Right lobe of liver (tissue), 6 donors: ENCODE measurements around the gene IP6K2. TPM values are rescaled to one million over a fixed set of nuclear protein-coding genes. Genes with fewer than 3 reads are reported as not detected.

Source experiments
- ATAC-seq, 4 donors: fragments of 200-7000 bp; cut with Tn5 transposase; one replicate each; pipeline ENCODE4 v1.9.1; 2020; ENCODE audit warnings: mild to moderate bottlenecking in 4 of 4, moderate library complexity in 4 of 4
- DNase-seq, 3 donors: peaks; one replicate each; pipeline ENCODE4 v3.0.0-alpha.2; 2020
- H3K27ac ChIP-seq, 3 donors: fragments of 200-600 bp; one replicate each; pipeline ENCODE4 v1.8.0; 2022
- H3K27me3 ChIP-seq, 2 donors: fragments of 200-600 bp; one replicate each; pipeline ENCODE4 v1.8.0; 2022
- H3K36me3 ChIP-seq, 4 donors: fragments of 200-600 bp; sonication (generic) in 1 of 4; one replicate each; pipeline versions ENCODE4 v1.5.1 to v1.8.0; 2017 to 2022; ENCODE audit warnings: control low read depth in 1 of 4
- H3K4me1 ChIP-seq, 4 donors: fragments of 200-600 bp; sonication (generic) in 1 of 4; one replicate each; pipeline versions ENCODE4 v1.5.1 to v1.8.0; 2017 to 2022; ENCODE audit warnings: control low read depth in 1 of 4
- H3K4me3 ChIP-seq, 3 donors: fragments of 200-600 bp; one replicate each; pipeline ENCODE4 v1.8.0; 2022
- H3K9me3 ChIP-seq, 4 donors: fragments of 200-600 bp; sonication (generic) in 1 of 4; one replicate each; pipeline versions ENCODE4 v1.5.1 to v1.8.0; 2017 to 2022; ENCODE audit warnings: control low read depth in 1 of 4
- POLR2A ChIP-seq: fragments of 450-650 bp; IDR thresholded peaks from one replicate; pipeline ENCODE4 v1.6.1; 2017; ENCODE audit warnings: antibody characterized with exemption, mild to moderate bottlenecking
- WGBS: methylation state at CpG from one replicate; pipeline ENCODE4 v1.1.6; 2018; ENCODE audit warnings: low coverage, low lambda C conversion rate; ENCODE audit not compliant: insufficient coverage; ENCODE audit errors: missing lambda C conversion rate; 5-methylcytosine and 5-hydroxymethylcytosine counted together
- intact Hi-C, 2 donors: fragments of 100-400 bp; cut with DNase I; formaldehyde crosslinking; loops; one replicate each; pipeline versions ENCODE4 v1.11.2 to v1.14.1; 2022
- total RNA-seq, 6 experiments: library from RNA; depleted of rRNA in 2 of 6; stranded (reverse); fragments of >200 nt in 2 of 6; fragmentation: NEBNext Ultra II Directional in 3 of 6; extraction: Animal tissue kit (Norgen Biotek cat#: 25700) in 3 of 6; gene quantifications; one replicate each; pipeline versions ENCODE4 v1.1.0 to v1.2.4, GENCODE V29; 2016 to 2023
- TF ChIP-seq, protein P1 (sequence below), 4 donors: fragments of 200-600 bp in 3 of 4; fragments of 450-650 bp in 1 of 4; IDR thresholded peaks; one replicate each; pipeline versions ENCODE4 v1.5.1 to v1.8.0; 2016 to 2022; ENCODE audit warnings: antibody characterized with exemption in 4 of 4, mild to moderate bottlenecking in 2 of 4
- donor health status: DM: no; HTN: yes; CAD: no.
- donor health status: DM: no; HTN: no; CAD: no.
- donor health status: DM: no; HTN: no; CAD: no.
- donor health status: DM: no; HTN: yes; CAD: no.
- donor health status: DM: no; HTN: yes; CAD: no.

The IP6K2 gene
- total RNA-seq, 6 experiments from 2014 or later, result 25.4 to 31.4 (median 27.4) TPM

DNA sequence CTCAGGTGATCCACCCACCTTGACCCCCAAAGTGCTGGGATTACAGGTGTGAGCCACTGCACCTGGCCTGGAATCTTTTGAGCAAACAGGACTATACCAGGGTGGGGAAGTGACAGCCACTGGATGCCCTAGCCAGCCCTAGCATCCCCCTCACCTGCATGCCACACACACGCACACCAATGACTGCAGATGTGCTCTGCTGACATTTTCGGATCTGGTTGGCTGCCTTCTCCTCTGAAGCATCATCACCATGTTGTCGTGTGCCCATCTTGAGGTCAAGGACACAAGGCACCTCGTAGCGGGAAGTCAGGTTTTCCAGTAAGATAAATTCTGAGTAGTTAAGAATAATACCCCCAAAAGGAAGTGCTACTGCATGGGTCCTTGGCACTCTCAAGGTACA lies 27.6 kb downstream of the IP6K2 start:
- intact Hi-C loops, result no loop called here
- WGBS, result 31% methylated on average over 2 of the region's 5 CpGs
- Histone ChIP-seq H3K36me3 (peaks cover 5 to 68% (median 32%) of the 10 kb centered on the region in 4 donors), H3K27ac (no peak overlapping the region), H3K9me3 (no peaks in the 10 kb centered on the region), H3K4me1 (peaks cover 0 to 13% (median 3%) of the 10 kb centered on the region in 4 donors), H3K27me3 (no peaks in the 10 kb centered on the region), H3K4me3 (no peak overlapping the region)
- no peak for DNase-seq
- ATAC-seq, result no peak
- TF ChIP-seq POLR2A, result no peak
- TF ChIP-seq, protein P1, sequence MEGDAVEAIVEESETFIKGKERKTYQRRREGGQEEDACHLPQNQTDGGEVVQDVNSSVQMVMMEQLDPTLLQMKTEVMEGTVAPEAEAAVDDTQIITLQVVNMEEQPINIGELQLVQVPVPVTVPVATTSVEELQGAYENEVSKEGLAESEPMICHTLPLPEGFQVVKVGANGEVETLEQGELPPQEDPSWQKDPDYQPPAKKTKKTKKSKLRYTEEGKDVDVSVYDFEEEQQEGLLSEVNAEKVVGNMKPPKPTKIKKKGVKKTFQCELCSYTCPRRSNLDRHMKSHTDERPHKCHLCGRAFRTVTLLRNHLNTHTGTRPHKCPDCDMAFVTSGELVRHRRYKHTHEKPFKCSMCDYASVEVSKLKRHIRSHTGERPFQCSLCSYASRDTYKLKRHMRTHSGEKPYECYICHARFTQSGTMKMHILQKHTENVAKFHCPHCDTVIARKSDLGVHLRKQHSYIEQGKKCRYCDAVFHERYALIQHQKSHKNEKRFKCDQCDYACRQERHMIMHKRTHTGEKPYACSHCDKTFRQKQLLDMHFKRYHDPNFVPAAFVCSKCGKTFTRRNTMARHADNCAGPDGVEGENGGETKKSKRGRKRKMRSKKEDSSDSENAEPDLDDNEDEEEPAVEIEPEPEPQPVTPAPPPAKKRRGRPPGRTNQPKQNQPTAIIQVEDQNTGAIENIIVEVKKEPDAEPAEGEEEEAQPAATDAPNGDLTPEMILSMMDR (IDR thresholded peaks at IDR 0.05), result no peak

DNA sequence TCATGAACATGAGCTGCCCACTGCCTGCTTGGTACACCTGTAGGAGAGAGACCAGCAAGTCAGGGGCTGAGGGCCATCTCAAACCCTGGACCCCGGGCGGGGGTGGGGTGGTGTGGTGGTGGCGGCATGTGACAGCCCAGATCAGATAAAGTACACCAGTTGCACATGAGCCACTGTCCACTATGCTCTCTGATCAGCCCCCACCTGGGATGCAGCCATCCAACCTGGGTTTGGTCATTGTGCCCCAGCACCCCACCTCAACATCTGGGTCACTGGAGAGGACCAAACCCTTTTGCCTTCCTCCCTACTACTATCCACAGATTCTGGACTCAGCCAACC lies 28.3 kb downstream of the IP6K2 start:
- H3K9me3 ChIP-seq, result no peaks in the 10 kb centered on the region
- no CpG with 5 or more reads among the region's 3 CpGs for WGBS
- no peak for DNase-seq
- H3K27ac ChIP-seq, result no peak overlapping the region
- no peak overlapping the region for H3K4me3 ChIP-seq
- TF ChIP-seq, protein P1 (IDR thresholded peaks at IDR 0.05), result no peak
- no peak for TF ChIP-seq POLR2A
- peaks cover under 1 to 61% (median 32%) of the 10 kb centered on the region in 4 donors for H3K36me3 ChIP-seq
- H3K4me1 ChIP-seq, result peaks cover 0 to 16% (median 5%) of the 10 kb centered on the region in 4 donors
- ATAC-seq, result no peak
- intact Hi-C loops, result no loop called here
- no peaks in the 10 kb centered on the region for H3K27me3 ChIP-seq

DNA sequence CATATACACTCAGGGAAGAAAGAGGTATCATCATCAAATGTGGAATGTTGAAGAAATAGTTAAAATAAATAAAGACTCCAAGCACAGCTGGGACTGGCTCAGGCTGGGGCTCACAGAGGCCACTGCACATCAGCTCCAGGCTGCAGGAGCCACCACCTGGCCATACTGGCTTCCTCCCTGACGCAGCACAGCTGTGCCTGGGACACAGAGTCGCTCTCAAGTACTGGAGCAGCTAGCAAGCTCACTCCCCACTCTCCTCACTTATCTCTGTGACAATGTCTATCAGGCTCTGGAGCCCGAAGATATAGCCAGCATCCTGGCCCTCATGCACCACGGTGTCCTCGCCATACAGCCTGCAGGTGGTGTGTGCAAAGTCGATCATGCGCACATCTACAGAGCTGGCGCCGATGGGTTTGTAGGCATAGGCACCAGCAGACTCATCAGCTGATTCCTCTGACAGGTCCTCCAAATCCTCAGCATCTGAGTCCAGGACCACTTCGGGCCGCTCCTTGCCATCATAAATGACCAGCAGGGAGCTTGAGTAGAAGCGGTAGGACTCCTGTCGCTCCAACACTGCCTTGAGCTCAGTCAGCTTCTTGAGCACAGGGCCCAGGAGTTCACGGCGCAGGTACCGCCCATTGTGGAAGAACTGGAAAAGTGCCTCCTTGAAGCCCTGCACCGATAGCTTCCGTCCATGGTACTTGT lies 28.8 kb downstream of the IP6K2 start:
- intact Hi-C loops, result no loop called here
- no peak for DNase-seq

DNA sequence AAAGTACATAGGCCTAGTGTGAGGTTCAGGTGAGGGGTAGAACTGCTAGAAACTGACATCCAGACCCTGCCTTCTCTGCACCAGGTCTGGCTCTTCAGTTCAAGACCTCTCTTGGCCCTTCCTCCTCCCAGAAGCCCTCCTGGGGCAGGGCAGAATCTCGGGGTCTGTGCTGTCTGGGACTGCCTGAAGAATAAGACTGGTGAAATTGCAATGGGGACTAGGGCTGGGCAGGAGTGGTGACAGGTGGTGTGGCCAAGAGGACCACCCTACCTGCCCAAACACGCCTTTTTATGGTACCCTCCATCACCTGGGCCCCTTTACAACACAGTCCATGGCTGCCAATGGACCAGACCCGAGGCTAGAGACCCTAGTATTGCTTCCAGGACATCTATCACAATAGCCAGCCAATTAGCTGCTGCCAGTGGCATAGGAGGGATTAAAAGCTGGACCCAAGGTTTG lies 29.8 kb downstream of the IP6K2 start:
- intact Hi-C loops, result no loop called here
- no peak for TF ChIP-seq POLR2A
- TF ChIP-seq, protein P1 (IDR thresholded peaks at IDR 0.05), result no peak
- Histone ChIP-seq H3K4me3 (no peak overlapping the region), H3K27ac (no peak overlapping the region), H3K9me3 (no peaks in the 10 kb centered on the region), H3K4me1 (peaks cover 0 to 22% (median 5%) of the 10 kb centered on the region in 4 donors), H3K27me3 (no peaks in the 10 kb centered on the region), H3K36me3 (peaks cover 0 to 46% (median 25%) of the 10 kb centered on the region in 4 donors)
- ATAC-seq, result no peak
- DNase-seq, result no peak
- WGBS, result 80% methylated on average over 1 of the region's 3 CpGs

More for the DNA sequence above, 28.8 kb downstream of the IP6K2 start:
- Histone ChIP-seq H3K27me3 (no peaks in the 10 kb centered on the region), H3K27ac (no peak overlapping the region), H3K36me3 (peaks cover 0 to 56% (median 29%) of the 10 kb centered on the region in 4 donors), H3K4me3 (no peak overlapping the region), H3K9me3 (no peaks in the 10 kb centered on the region), H3K4me1 (peaks cover 0 to 18% (median 5%) of the 10 kb centered on the region in 4 donors)
- WGBS, result 95% methylated on average over 4 of the region's 18 CpGs
- TF ChIP-seq, protein P1 (IDR thresholded peaks at IDR 0.05), result no peak
- TF ChIP-seq POLR2A, result no peak
- no peak for ATAC-seq
